SU-DHL-6 (cell line): ENCODE data around the gene RGS6.

Source experiments
- H2AFZ ChIP-seq: fragments of 200-600 bp; sonication (generic); 2 replicates; pipeline ENCODE4 v1.6.1; 2014; ENCODE audit warnings: low read depth, mild to moderate bottlenecking, moderate library complexity, mixed read lengths, antibody characterized with exemption, low read length; ENCODE audit not compliant: severe bottlenecking
- H3F3A ChIP-seq: fragments of 200-600 bp; shearing (Covaris generic); 2 replicates; pipeline ENCODE4 v1.6.0; 2016; ENCODE audit warnings: antibody characterized with exemption, mild to moderate bottlenecking; ENCODE audit not compliant: insufficient read depth
- H3K27ac ChIP-seq: fragments of 200-600 bp; sonication (generic); 2 replicates; pipeline ENCODE4 v1.5.1; 2016; ENCODE audit warnings: low read depth, mild to moderate bottlenecking, low read length, moderate library complexity, mixed read lengths
- H3K27me3 ChIP-seq: fragments of 200-600 bp; sonication (generic), shearing (Covaris generic); 2 replicates; pipeline ENCODE4 v1.6.0; 2014; ENCODE audit warnings: mild to moderate bottlenecking, low read length
- H3K36me3 ChIP-seq: fragments of 200-600 bp; sonication (generic); 2 replicates; pipeline ENCODE4 v1.6.1; 2014; ENCODE audit warnings: mild to moderate bottlenecking, low read length, mixed read lengths
- H3K4me2 ChIP-seq: fragments of 300-600, 200-600 bp; shearing (Covaris generic), sonication (generic); 2 replicates; pipeline ENCODE4 v1.6.0; 2014; ENCODE audit warnings: low read length, low read depth, mild to moderate bottlenecking; ENCODE audit not compliant: poor library complexity, severe bottlenecking
- H3K4me3 ChIP-seq: fragments of 200-600 bp; sonication (generic); 2 replicates; pipeline ENCODE4 v1.5.1; 2014; ENCODE audit warnings: antibody characterized with exemption, low read length, mild to moderate bottlenecking, mixed read lengths; ENCODE audit not compliant: insufficient read depth, poor library complexity, severe bottlenecking
- H3K79me2 ChIP-seq: fragments of 200-600 bp; sonication (generic); 2 replicates; pipeline ENCODE4 v1.6.1; 2014; ENCODE audit warnings: mild to moderate bottlenecking, low read length, moderate library complexity; ENCODE audit not compliant: insufficient read depth
- H3K9ac ChIP-seq: fragments of 200-600 bp; sonication (generic); 2 replicates; pipeline ENCODE4 v1.7.0; 2014; ENCODE audit warnings: mild to moderate bottlenecking, low read length
- H3K9me2 ChIP-seq: fragments of 200-600 bp; sonication (generic); replicated peaks from 2 replicates; pipeline ENCODE4 v1.6.1; 2014; ENCODE audit warnings: low read length; ENCODE audit not compliant: insufficient read depth
- H3K9me3 ChIP-seq: fragments of 200-600 bp; sonication (generic); 2 replicates; pipeline ENCODE4 v1.6.1; 2014; ENCODE audit warnings: low read length, mixed read lengths; ENCODE audit not compliant: insufficient read depth
- H4K20me1 ChIP-seq: fragments of 200-600 bp; sonication (generic); 2 replicates; pipeline ENCODE4 v1.6.1; 2014; ENCODE audit warnings: low read depth, mild to moderate bottlenecking, antibody characterized with exemption, low read length, moderate library complexity, mixed read lengths
- CTCF ChIP-seq: fragments of 200-600 bp; sonication (generic); IDR thresholded peaks from one replicate; pipeline ENCODE4 v1.5.1; 2017; ENCODE audit warnings: antibody characterized with exemption, mild to moderate bottlenecking, low read length, moderate library complexity; ENCODE audit not compliant: insufficient read depth, poor library complexity, severe bottlenecking
- EZH2phosphoT487 ChIP-seq: fragments of 200-600 bp; sonication (generic), shearing (Covaris generic); conservative IDR thresholded peaks from 2 replicates; pipeline ENCODE4 v1.6.1; 2018; ENCODE audit warnings: mild to moderate bottlenecking, antibody characterized with exemption, low read length, moderate library complexity, mixed read lengths

Gene RGS6

GRCh38 chr14:71890541-71890940, 41.7 kb upstream of the RGS6 start:
- no peak overlapping the region for H3K27ac ChIP-seq
- TF ChIP-seq EZH2phosphoT487: no peak
- TF ChIP-seq CTCF: no peak

GRCh38 chr14:71891185-71891584, 41.0 kb upstream of the RGS6 start:
- Histone ChIP-seq H3K36me3 (no peaks in the 10 kb centered on the region), H4K20me1 (no peaks in the 10 kb centered on the region), H2AFZ (no peak overlapping the region), H3K9ac (no peak overlapping the region), H3K79me2 (no peaks in the 10 kb centered on the region), H3K4me2 (no peak overlapping the region), H3K27me3 (no peaks in the 10 kb centered on the region), H3F3A (no peaks in the 10 kb centered on the region), H3K4me3 (no peak overlapping the region), H3K27ac (no peak overlapping the region), H3K9me3 (no peaks in the 10 kb centered on the region), H3K9me2 (no peaks in the 10 kb centered on the region)
- TF ChIP-seq CTCF (no peak), EZH2phosphoT487 (no peak)

More at GRCh38 chr14:71890541-71890940, 41.7 kb upstream of the RGS6 start:
- no peaks in the 10 kb centered on the region for H3K79me2 ChIP-seq
- no peaks in the 10 kb centered on the region for H3F3A ChIP-seq
- H3K36me3 ChIP-seq: no peaks in the 10 kb centered on the region
- no peaks in the 10 kb centered on the region for H3K27me3 ChIP-seq
- H3K4me2 ChIP-seq: no peak overlapping the region
- H4K20me1 ChIP-seq: no peaks in the 10 kb centered on the region
- no peak overlapping the region for H3K9ac ChIP-seq
- H3K9me3 ChIP-seq: no peaks in the 10 kb centered on the region
- H3K4me3 ChIP-seq: no peak overlapping the region
- H3K9me2 ChIP-seq: no peaks in the 10 kb centered on the region
- no peak overlapping the region for H2AFZ ChIP-seq

GRCh38 chr14:71891970-71892369, 40.3 kb upstream of the RGS6 start:
- Histone ChIP-seq H3K9ac (no peak overlapping the region), H3K4me3 (no peak overlapping the region)

More at GRCh38 chr14:71891970-71892369, 40.3 kb upstream of the RGS6 start:
- Histone ChIP-seq H3K9me3 (no peaks in the 10 kb centered on the region), H4K20me1 (no peaks in the 10 kb centered on the region), H3K27ac (no peak overlapping the region), H3K79me2 (no peaks in the 10 kb centered on the region), H3K4me2 (no peak overlapping the region), H3F3A (no peaks in the 10 kb centered on the region), H3K9me2 (no peaks in the 10 kb centered on the region), H3K27me3 (no peaks in the 10 kb centered on the region), H2AFZ (no peak overlapping the region), H3K36me3 (no peaks in the 10 kb centered on the region)
- TF ChIP-seq CTCF (no peak), EZH2phosphoT487 (no peak)
